Activated CD8-positive, alpha-beta T cell treated with anti-CD3 and anti-CD28 coated beads for 36 hours (primary cell): ENCODE results near the gene NCKIPSD. TPM values are rescaled to one million over a fixed set of nuclear protein-coding genes. Genes with fewer than 3 reads are reported as not detected.
"Not testable (repeated sequence)": the region's sequence is repeated elsewhere in the genome, so short reads cannot be mapped to it uniquely, and the experiment has no call there.

Experiments used
- ATAC-seq: fragments of 200-7000 bp; cut with Tn5 transposase; one replicate; pipeline ENCODE4 v1.10.0; 2021; ENCODE audit warnings: mild to moderate bottlenecking, moderate library complexity
- CTCF ChIA-PET: fragments of 350-600 bp; sonication (Branson Sonifier 250); formaldehyde crosslinking; loops from one replicate; lab custom pipeline; 2021; ENCODE audit warnings: antibody characterized with exemption; lab: Charles Lee
- POLR2A ChIA-PET: fragments of 350-600 bp; sonication (Branson Sonifier 250); formaldehyde crosslinking; loops from one replicate; lab custom pipeline; 2021; ENCODE audit warnings: antibody characterized with exemption; lab: Charles Lee
- DNase-seq: peaks from one replicate; pipeline ENCODE4 v3.0.0-alpha.2; 2020
- H3K27ac Mint-ChIP-seq: one replicate; pipeline ENCODE4 v1.8.0; 2021; ENCODE audit warnings: mild to moderate bottlenecking, mixed read lengths
- H3K27me3 Mint-ChIP-seq: one replicate; pipeline ENCODE4 v1.8.0; 2021; ENCODE audit warnings: mixed read lengths
- H3K36me3 Mint-ChIP-seq: one replicate; pipeline ENCODE4 v1.8.0; 2021; ENCODE audit warnings: low read depth, mixed read lengths
- H3K4me1 Mint-ChIP-seq: one replicate; pipeline ENCODE4 v1.8.0; 2021; ENCODE audit warnings: low read depth, mixed read lengths
- H3K4me3 Mint-ChIP-seq: one replicate; pipeline ENCODE4 v1.8.0; 2021; ENCODE audit warnings: mild to moderate bottlenecking, moderate library complexity, mixed read lengths
- H3K9me3 Mint-ChIP-seq: one replicate; pipeline ENCODE4 v1.8.0; 2021; ENCODE audit warnings: mixed read lengths
- intact Hi-C: fragments of 100-400 bp; cut with micrococcal nuclease; formaldehyde crosslinking; loops from one replicate; pipeline ENCODE4 v1.10.0; 2022
- total RNA-seq, 2 experiments: library from RNA; stranded (reverse); gene quantifications; one replicate each; pipeline ENCODE4 v1.2.3, GENCODE V29; 2021
- TF ChIP-seq, protein P1 (sequence below): fragments of 200-600 bp; IDR thresholded peaks from one replicate; pipeline ENCODE4 v1.8.0; 2022; ENCODE audit warnings: antibody characterized with exemption, mild to moderate bottlenecking

The NCKIPSD gene
- total RNA-seq, 2 experiments from 2014 or later = 69.7 to 73.8 TPM

DNA sequence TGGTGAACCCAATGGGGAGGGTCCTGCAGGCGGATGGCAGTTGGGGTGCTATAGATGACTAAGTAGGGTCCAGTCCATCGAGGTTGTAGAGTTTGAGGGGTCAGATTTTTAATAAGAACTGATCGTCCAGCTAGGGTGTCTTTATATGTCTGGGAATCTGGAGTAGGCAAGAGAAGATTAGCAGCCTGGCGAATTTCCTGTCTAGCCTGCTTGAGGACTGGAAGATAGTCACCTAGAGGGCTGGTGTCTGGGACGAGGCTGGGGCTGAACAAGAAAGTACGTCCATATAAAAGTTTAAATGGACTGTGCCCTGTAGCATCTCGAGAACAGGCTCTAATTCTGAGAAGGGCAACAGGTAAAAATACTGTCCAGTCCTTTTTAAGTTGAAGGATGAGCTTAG is 38.0 kb upstream of the NCKIPSD start:
- POLR2A ChIA-PET = no interaction called here
- H3K4me1 Mint-ChIP-seq = no peaks in the 10 kb centered on the region
- intact Hi-C loops = no loop called here
- ATAC-seq (no peak), DNase-seq (no peak)
- H3K4me3 Mint-ChIP-seq = no peak overlapping the region
- H3K36me3 Mint-ChIP-seq = no peaks in the 10 kb centered on the region
- H3K9me3 Mint-ChIP-seq = no peaks in the 10 kb centered on the region
- TF ChIP-seq, protein P1, sequence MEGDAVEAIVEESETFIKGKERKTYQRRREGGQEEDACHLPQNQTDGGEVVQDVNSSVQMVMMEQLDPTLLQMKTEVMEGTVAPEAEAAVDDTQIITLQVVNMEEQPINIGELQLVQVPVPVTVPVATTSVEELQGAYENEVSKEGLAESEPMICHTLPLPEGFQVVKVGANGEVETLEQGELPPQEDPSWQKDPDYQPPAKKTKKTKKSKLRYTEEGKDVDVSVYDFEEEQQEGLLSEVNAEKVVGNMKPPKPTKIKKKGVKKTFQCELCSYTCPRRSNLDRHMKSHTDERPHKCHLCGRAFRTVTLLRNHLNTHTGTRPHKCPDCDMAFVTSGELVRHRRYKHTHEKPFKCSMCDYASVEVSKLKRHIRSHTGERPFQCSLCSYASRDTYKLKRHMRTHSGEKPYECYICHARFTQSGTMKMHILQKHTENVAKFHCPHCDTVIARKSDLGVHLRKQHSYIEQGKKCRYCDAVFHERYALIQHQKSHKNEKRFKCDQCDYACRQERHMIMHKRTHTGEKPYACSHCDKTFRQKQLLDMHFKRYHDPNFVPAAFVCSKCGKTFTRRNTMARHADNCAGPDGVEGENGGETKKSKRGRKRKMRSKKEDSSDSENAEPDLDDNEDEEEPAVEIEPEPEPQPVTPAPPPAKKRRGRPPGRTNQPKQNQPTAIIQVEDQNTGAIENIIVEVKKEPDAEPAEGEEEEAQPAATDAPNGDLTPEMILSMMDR = no peak
- CTCF ChIA-PET = no interaction called here
- H3K27me3 Mint-ChIP-seq = no peaks in the 10 kb centered on the region
- H3K27ac Mint-ChIP-seq = no peak overlapping the region

DNA sequence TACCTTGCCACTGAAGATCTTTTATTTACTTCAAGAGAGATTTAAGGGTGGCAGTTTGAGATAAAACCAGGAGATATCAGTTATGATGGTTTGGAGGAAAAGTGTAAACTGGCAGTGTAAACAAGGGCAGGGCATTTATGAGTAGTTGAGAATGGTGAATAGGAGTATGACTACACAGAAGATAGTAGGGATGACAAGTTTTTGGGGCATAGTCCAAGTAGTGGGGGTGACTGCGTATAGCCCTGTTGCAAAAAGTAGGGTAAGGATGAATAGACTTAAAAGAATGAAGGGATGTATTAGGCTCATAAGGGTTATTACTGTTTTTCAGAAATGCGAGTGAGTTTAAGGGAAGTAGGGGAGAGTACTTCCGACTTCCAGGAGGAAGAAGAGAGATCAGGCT is 37.6 kb upstream of the NCKIPSD start:
- POLR2A ChIA-PET = not testable (repeated sequence)

DNA sequence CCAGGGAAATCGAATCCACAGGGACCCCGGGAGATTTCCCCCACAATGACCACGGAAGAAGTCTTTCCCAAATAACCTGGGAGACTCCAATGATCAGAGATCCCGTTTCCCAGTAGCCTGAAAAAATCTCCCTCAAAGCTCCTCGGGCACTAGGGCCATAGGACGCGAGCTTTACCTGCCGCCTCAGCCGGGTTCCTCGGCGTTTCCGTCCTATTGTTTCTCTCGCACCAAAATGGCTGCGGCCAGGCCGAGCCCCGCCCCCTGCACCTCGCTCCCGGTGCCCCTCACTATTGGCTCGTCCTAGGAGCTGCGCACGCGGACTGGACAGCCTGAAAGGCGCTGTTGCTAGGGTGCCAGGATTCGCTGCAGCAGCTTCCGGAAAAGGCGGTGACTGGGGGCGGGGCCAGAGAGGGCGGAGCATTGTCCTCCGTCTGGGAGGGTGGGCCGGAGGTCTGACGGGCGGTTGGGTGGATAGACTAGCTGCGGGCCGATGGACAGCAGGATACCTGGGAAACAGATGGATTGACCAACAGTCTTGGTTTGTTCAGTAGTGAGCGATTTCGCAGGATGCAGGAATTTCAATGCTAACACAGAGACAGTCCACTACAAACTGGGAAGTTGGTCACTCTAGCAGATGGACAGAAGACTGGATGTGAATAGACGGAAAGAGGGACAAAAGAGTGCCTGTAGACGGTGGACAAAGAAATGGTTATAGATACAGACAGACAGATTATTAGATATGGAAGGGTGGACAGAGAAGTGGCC is 31.4 kb upstream of the NCKIPSD start, which contains the start of gene IP6K2:
Gene IP6K2, minus strand, starts transcription at position 240 of the 765 bp plus-strand sequence. CDS start 21,930 bp downstream, outside the sequence.
- peak; percentile 99 for ATAC-seq
- Mint-ChIP-seq H3K4me3 (peak within 1 kb of the TSS; percentile 96), H3K9me3 (no peaks in the 10 kb centered on the region), H3K27ac (peak within 1 kb of the TSS; percentile 97), H3K27me3 (no peaks in the 10 kb centered on the region), H3K36me3 (peaks cover 19% of the 10 kb centered on the region), H3K4me1 (peaks cover 30% of the 10 kb centered on the region)
- TF ChIP-seq, protein P1 = no peak
- ChIA-PET CTCF (interaction anchor here (0.8 to 2.5 kb wide), 7 partner anchors 18 to 317 kb away, joined by 3 to 8 read pairs (median 3); partner anchors contain the start of gene NCKIPSD), POLR2A (interaction anchor here (0.6 to 3.1 kb wide), 9 partner anchors 10 to 80 kb away, joined by 3 to 19 read pairs (median 4); no protein-coding TSS in a partner anchor)
- intact Hi-C loops = no loop called here
- peak; percentile 99 for DNase-seq

More for the DNA sequence above, 37.6 kb upstream of the NCKIPSD start:
- H3K36me3 Mint-ChIP-seq, intact Hi-C loops, CTCF ChIA-PET, H3K27ac Mint-ChIP-seq, DNase-seq, H3K4me3 Mint-ChIP-seq, ATAC-seq, H3K9me3 Mint-ChIP-seq, H3K27me3 Mint-ChIP-seq, H3K4me1 Mint-ChIP-seq: not testable (repeated sequence)

DNA sequence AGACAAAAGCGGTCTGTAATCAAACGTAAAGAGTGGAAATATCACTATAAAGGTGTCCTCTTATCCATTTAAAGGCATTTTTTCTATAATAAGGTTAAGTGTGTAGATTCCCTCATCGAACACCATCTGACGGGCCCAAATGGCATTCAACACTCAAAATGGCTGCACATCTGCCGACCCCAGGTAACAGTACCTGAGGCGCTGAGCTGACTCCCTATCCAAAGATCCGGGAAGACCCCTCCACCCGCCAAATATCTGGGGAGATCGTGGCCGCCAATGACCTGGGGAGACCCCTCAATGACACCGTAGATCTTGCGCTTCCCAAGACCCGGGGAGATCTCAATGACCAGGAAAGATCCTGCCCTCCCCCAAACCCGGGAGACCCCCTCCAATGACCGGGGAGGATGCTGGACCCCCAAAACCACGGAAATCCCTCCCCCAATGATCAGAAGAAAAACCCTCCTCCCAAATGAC is 30.8 kb upstream of the NCKIPSD start:
- no peaks in the 10 kb centered on the region for H3K9me3 Mint-ChIP-seq
- TF ChIP-seq, protein P1 = no peak
- H3K36me3 Mint-ChIP-seq = peaks cover 23% of the 10 kb centered on the region
- ATAC-seq (peak; percentile 8), DNase-seq (peak; percentile 43)
- no peaks in the 10 kb centered on the region for H3K27me3 Mint-ChIP-seq
- intact Hi-C loops = no loop called here
- peak overlapping the region; percentile 96 for H3K4me3 Mint-ChIP-seq
- H3K27ac Mint-ChIP-seq = peak overlapping the region; percentile 97
- ChIA-PET POLR2A (interaction anchor here (0.6 to 3.1 kb wide), 11 partner anchors 9 to 206 kb away, joined by 3 to 19 read pairs (median 3); partner anchors contain the start of gene ARIH2), CTCF (interaction anchor here (0.9 to 2.5 kb wide), 7 partner anchors 19 to 280 kb away, joined by 3 to 8 read pairs (median 5); partner anchors contain the start of gene NCKIPSD)
- H3K4me1 Mint-ChIP-seq = peaks cover 35% of the 10 kb centered on the region

DNA sequence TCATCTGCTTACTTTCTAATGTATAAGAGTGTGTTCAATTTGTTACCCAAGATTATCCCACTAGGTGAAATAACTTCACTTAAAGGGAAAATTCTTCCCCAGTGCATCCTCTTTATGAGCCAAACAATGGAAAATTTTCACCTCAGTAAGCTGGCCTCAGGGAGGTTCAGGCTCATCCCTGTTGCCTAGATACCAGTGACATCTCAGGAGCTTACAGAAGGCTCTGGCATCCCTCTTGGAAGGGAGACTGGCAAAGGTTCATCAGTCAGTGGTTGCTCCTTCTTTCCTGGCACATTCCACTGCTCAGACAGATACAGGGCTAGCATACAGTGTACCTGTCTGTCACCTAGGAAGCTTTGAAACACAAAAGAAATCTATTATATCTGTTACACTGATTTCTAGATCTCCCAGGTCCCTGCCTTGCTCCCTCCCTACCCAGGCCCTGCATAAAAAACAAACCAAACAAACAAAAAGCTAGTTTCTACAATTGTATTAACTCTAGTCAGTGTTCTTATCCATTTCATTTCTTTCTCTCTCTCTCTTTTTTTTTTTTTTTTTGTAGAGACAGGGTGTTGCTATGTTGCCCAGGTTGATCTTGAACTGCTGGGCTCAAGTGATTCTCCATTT is 29.6 kb upstream of the NCKIPSD start:
- TF ChIP-seq, protein P1 = no peak
- peaks cover 27% of the 10 kb centered on the region for H3K36me3 Mint-ChIP-seq
- H3K27ac Mint-ChIP-seq = peak overlapping the region; percentile 55
- POLR2A ChIA-PET = interaction anchor here (0.6 to 3.1 kb wide), 6 partner anchors 11 to 274 kb away, joined by 3 to 18 read pairs (median 5); partner anchors contain the start of genes P4HTM and SLC26A6
- no peaks in the 10 kb centered on the region for H3K9me3 Mint-ChIP-seq
- peaks cover 44% of the 10 kb centered on the region for H3K4me1 Mint-ChIP-seq
- no peaks in the 10 kb centered on the region for H3K27me3 Mint-ChIP-seq
- intact Hi-C loops = no loop called here
- CTCF ChIA-PET = interaction anchor here (1.1 to 2.5 kb wide), 4 partner anchors 9 to 31 kb away, joined by 4 to 8 read pairs (median 7); partner anchors contain the start of gene NCKIPSD
- peak overlapping the region; percentile 96 for H3K4me3 Mint-ChIP-seq
- ATAC-seq (no peak), DNase-seq (no peak)
